ENCODE data around the gene RPL26.

RPL26 gene

GRCh38 chr17:8338753-8339140 is 44.2 kb downstream of the RPL26 start:
- H3K79me1 ChIP-seq (ENCODE audit: low read depth, low read length), result no peaks in the 10 kb centered on the region
- no peak for DNase-seq (ENCODE audit: low spot score)
- H3K27ac ChIP-seq (replicated peaks; ENCODE audit: low read length), result no peak overlapping the region
- H2BK120ac ChIP-seq (ENCODE audit: low read depth, low read length), result no peak overlapping the region
- no peak overlapping the region for H4K8ac ChIP-seq (ENCODE audit: low read depth, low read length)
- no peaks in the 10 kb centered on the region for H3K36me3 ChIP-seq (replicated peaks in 1 of 2; ENCODE audit: control insufficient read depth in 2 of 2, insufficient read depth in 2 of 2, low read length in 2 of 2)
- no peak overlapping the region for H3K23ac ChIP-seq (ENCODE audit: low read depth, low read length, poor library complexity)
- WGBS, 2 donors (ENCODE audit: extremely low coverage in 2 of 2, insufficient read length in 2 of 2, insufficient replicate concordance in 1 of 2), result no CpG with 5 or more reads among the region's 5 CpGs
- H3K4me1 ChIP-seq (ENCODE audit: control insufficient read depth in 2 of 2, insufficient read depth in 1 of 2, low read depth in 1 of 2, low read length in 2 of 2), result peaks cover 12% of the 10 kb centered on the region in 2 donors
- H4K91ac ChIP-seq (ENCODE audit: low read depth, low read length, poor library complexity), result no peak overlapping the region
- H3K4me2 ChIP-seq (ENCODE audit: insufficient read depth, low read length, poor library complexity, severe bottlenecking), result no peak overlapping the region
- no peak overlapping the region for H3K4ac ChIP-seq (ENCODE audit: low read length)
- peak overlapping the region; percentile 21 for H2AFZ ChIP-seq (ENCODE audit: low read length)
- no peak overlapping the region for H2AK5ac ChIP-seq (ENCODE audit: low read depth, low read length)
- H3K9ac ChIP-seq (ENCODE audit: low read depth, low read length, poor library complexity), result no peak overlapping the region
- peaks cover 0 to 12% (median 0%) of the 10 kb centered on the region in 3 experiments for H3K27me3 ChIP-seq (ENCODE audit: control insufficient read depth in 3 of 3, insufficient read depth in 3 of 3, low read depth in 1 of 3, low read length in 3 of 3)
- H2BK12ac ChIP-seq (ENCODE audit: low read length), result no peak overlapping the region
- H3K4me3 ChIP-seq (ENCODE audit: low read length in 2 of 2), result no peak overlapping the region
- no peak overlapping the region for H3K14ac ChIP-seq (ENCODE audit: low read length)
- peak overlapping the region; percentile 5 for H3K18ac ChIP-seq (ENCODE audit: low read length)
- no peak overlapping the region for H2BK5ac ChIP-seq (ENCODE audit: low read length)
- no peaks in the 10 kb centered on the region for H3K9me3 ChIP-seq (replicated peaks in 1 of 2; ENCODE audit: control insufficient read depth in 2 of 2, insufficient read depth in 1 of 2, low read depth in 1 of 2, low read length in 2 of 2)
- no peak overlapping the region for H2BK15ac ChIP-seq (ENCODE audit: low read length)

GRCh38 chr17:8337802-8338752 is 44.9 kb downstream of the RPL26 start:
- Histone ChIP-seq H3K9ac (ENCODE audit: low read depth, low read length, poor library complexity) (no peak overlapping the region), H2BK12ac (ENCODE audit: low read length) (no peak overlapping the region), H4K8ac (ENCODE audit: low read depth, low read length) (no peak overlapping the region), H2BK5ac (ENCODE audit: low read length) (no peak overlapping the region), H3K27me3 (ENCODE audit: control insufficient read depth in 3 of 3, insufficient read depth in 3 of 3, low read depth in 1 of 3, low read length in 3 of 3) (peaks cover 0 to 12% (median 0%) of the 10 kb centered on the region in 3 experiments), H3K4me2 (ENCODE audit: insufficient read depth, low read length, poor library complexity, severe bottlenecking) (no peak overlapping the region), H3K27ac (replicated peaks; ENCODE audit: low read length) (no peak overlapping the region), H3K23ac (ENCODE audit: low read depth, low read length, poor library complexity) (no peak overlapping the region), H3K4me3 (ENCODE audit: low read length in 2 of 2) (no peak overlapping the region), H3K9me3 (replicated peaks in 1 of 2; ENCODE audit: control insufficient read depth in 2 of 2, insufficient read depth in 1 of 2, low read depth in 1 of 2, low read length in 2 of 2) (no peaks in the 10 kb centered on the region), H4K91ac (ENCODE audit: low read depth, low read length, poor library complexity) (no peak overlapping the region), H2BK15ac (ENCODE audit: low read length) (no peak overlapping the region), H2AFZ (ENCODE audit: low read length) (peak overlapping the region; percentile 21), H3K18ac (ENCODE audit: low read length) (no peak overlapping the region), H3K4ac (ENCODE audit: low read length) (no peak overlapping the region), H3K4me1 (ENCODE audit: control insufficient read depth in 2 of 2, insufficient read depth in 1 of 2, low read depth in 1 of 2, low read length in 2 of 2) (peaks cover 12 to 14% of the 10 kb centered on the region in 2 donors), H2AK5ac (ENCODE audit: low read depth, low read length) (no peak overlapping the region), H3K79me1 (ENCODE audit: low read depth, low read length) (no peaks in the 10 kb centered on the region), H2BK120ac (ENCODE audit: low read depth, low read length) (no peak overlapping the region), H3K14ac (ENCODE audit: low read length) (no peak overlapping the region), H3K36me3 (replicated peaks in 1 of 2; ENCODE audit: control insufficient read depth in 2 of 2, insufficient read depth in 2 of 2, low read length in 2 of 2) (no peaks in the 10 kb centered on the region)
- DNase-seq (ENCODE audit: low spot score), result no peak
- no CpG with 5 or more reads among the region's 11 CpGs for WGBS, 2 donors (ENCODE audit: extremely low coverage in 2 of 2, insufficient read length in 2 of 2, insufficient replicate concordance in 1 of 2)

- Histone ChIP-seq H3K36me3 (replicated peaks in 1 of 2; ENCODE audit: control insufficient read depth in 2 of 2, insufficient read depth in 2 of 2, low read length in 2 of 2) (no peaks in the 10 kb centered on the region), H2BK5ac (ENCODE audit: low read length) (no peak overlapping the region), H2BK120ac (ENCODE audit: low read depth, low read length) (no peak overlapping the region), H4K8ac (ENCODE audit: low read depth, low read length) (no peak overlapping the region), H2BK12ac (ENCODE audit: low read length) (no peak overlapping the region), H3K4ac (ENCODE audit: low read length) (no peak overlapping the region), H3K9me3 (replicated peaks in 1 of 2; ENCODE audit: control insufficient read depth in 2 of 2, insufficient read depth in 1 of 2, low read depth in 1 of 2, low read length in 2 of 2) (no peaks in the 10 kb centered on the region), H3K27me3 (ENCODE audit: control insufficient read depth in 3 of 3, insufficient read depth in 3 of 3, low read depth in 1 of 3, low read length in 3 of 3) (peaks cover 0 to 10% (median 0%) of the 10 kb centered on the region in 3 experiments), H3K4me3 (ENCODE audit: low read length in 2 of 2) (no peak overlapping the region), H3K14ac (ENCODE audit: low read length) (no peak overlapping the region), H2AK5ac (ENCODE audit: low read depth, low read length) (no peak overlapping the region), H2BK15ac (ENCODE audit: low read length) (no peak overlapping the region), H3K18ac (ENCODE audit: low read length) (no peak overlapping the region), H2AFZ (ENCODE audit: low read length) (no peak overlapping the region), H3K27ac (replicated peaks; ENCODE audit: low read length) (no peak overlapping the region), H3K4me1 (ENCODE audit: control insufficient read depth in 2 of 2, insufficient read depth in 1 of 2, low read depth in 1 of 2, low read length in 2 of 2) (peaks cover 8 to 9% of the 10 kb centered on the region in 2 donors), H3K23ac (ENCODE audit: low read depth, low read length, poor library complexity) (no peak overlapping the region), H3K9ac (ENCODE audit: low read depth, low read length, poor library complexity) (no peak overlapping the region), H3K4me2 (ENCODE audit: insufficient read depth, low read length, poor library complexity, severe bottlenecking) (no peak overlapping the region), H3K79me1 (ENCODE audit: low read depth, low read length) (no peaks in the 10 kb centered on the region), H4K91ac (ENCODE audit: low read depth, low read length, poor library complexity) (no peak overlapping the region)
- no peak for DNase-seq (ENCODE audit: low spot score)
- WGBS, 2 donors (ENCODE audit: extremely low coverage in 2 of 2, insufficient read length in 2 of 2, insufficient replicate concordance in 1 of 2), result no CpG with 5 or more reads among the region's 4 CpGs
These were observed 49.7 kb downstream of the RPL26 start for GRCh38 chr17:8333281-8333680.

GRCh38 chr17:8332688-8333087 is 50.3 kb downstream of the RPL26 start:
- Histone ChIP-seq H3K27me3 (ENCODE audit: control insufficient read depth in 3 of 3, insufficient read depth in 3 of 3, low read depth in 1 of 3, low read length in 3 of 3) (peaks cover 0 to 16% (median 0%) of the 10 kb centered on the region in 3 experiments), H4K8ac (ENCODE audit: low read depth, low read length) (no peak overlapping the region), H2BK120ac (ENCODE audit: low read depth, low read length) (no peak overlapping the region), H3K4me2 (ENCODE audit: insufficient read depth, low read length, poor library complexity, severe bottlenecking) (no peak overlapping the region), H3K23ac (ENCODE audit: low read depth, low read length, poor library complexity) (no peak overlapping the region), H3K36me3 (replicated peaks in 1 of 2; ENCODE audit: control insufficient read depth in 2 of 2, insufficient read depth in 2 of 2, low read length in 2 of 2) (no peaks in the 10 kb centered on the region), H2BK15ac (ENCODE audit: low read length) (no peak overlapping the region), H3K14ac (ENCODE audit: low read length) (no peak overlapping the region), H3K4ac (ENCODE audit: low read length) (no peak overlapping the region), H2BK5ac (ENCODE audit: low read length) (no peak overlapping the region), H3K4me3 (ENCODE audit: low read length in 2 of 2) (no peak overlapping the region), H3K4me1 (ENCODE audit: control insufficient read depth in 2 of 2, insufficient read depth in 1 of 2, low read depth in 1 of 2, low read length in 2 of 2) (peaks cover 3 to 4% of the 10 kb centered on the region in 2 donors), H2BK12ac (ENCODE audit: low read length) (no peak overlapping the region), H3K9ac (ENCODE audit: low read depth, low read length, poor library complexity) (no peak overlapping the region), H3K9me3 (replicated peaks in 1 of 2; ENCODE audit: control insufficient read depth in 2 of 2, insufficient read depth in 1 of 2, low read depth in 1 of 2, low read length in 2 of 2) (no peaks in the 10 kb centered on the region), H2AK5ac (ENCODE audit: low read depth, low read length) (no peak overlapping the region), H2AFZ (ENCODE audit: low read length) (no peak overlapping the region), H3K27ac (replicated peaks; ENCODE audit: low read length) (no peak overlapping the region), H3K18ac (ENCODE audit: low read length) (no peak overlapping the region), H3K79me1 (ENCODE audit: low read depth, low read length) (no peaks in the 10 kb centered on the region), H4K91ac (ENCODE audit: low read depth, low read length, poor library complexity) (no peak overlapping the region)
- DNase-seq (ENCODE audit: low spot score), result no peak
- no CpG with 5 or more reads among the region's 5 CpGs for WGBS, 2 donors (ENCODE audit: extremely low coverage in 2 of 2, insufficient read length in 2 of 2, insufficient replicate concordance in 1 of 2)

Data from neuronal stem cell (in vitro differentiated cells).